ENCODE data around the gene EML5. TPM values are rescaled to one million over a fixed set of nuclear protein-coding genes. Genes with fewer than 3 reads are reported as not detected.
A peak's percentile ranks its signal among the peaks of the same experiment; 100 is the strongest.

The EML5 gene
- total and polyA plus RNA-seq, 3 donors from 2014 or later = 4.2 to 19.3 (median 17.7) TPM

DNA sequence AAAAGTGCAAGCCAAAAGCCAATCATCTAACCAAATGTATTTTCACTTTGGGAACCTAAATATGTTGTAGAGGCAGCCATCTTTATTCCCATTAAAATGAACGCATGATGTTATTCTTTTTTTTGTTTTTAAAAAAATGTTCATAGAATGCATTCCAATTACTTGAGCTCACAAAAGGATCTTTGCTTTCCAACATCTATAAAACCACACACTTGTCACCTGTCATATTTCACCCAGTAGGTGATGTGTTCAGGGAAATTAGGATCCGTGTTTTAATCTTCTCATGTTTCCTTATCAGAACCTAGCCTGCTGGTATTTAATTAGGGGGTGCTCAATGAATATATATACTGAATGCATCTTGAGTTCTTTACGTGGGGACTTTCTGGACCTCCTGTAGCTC lies 45.3 kb upstream of the EML5 start:
- H3K27me3 ChIP-seq = no peaks in the 10 kb centered on the region
- no peak for TF ChIP-seq CTCF (IDR thresholded peaks at IDR 0.05)
- TF ChIP-seq POLR2A (IDR thresholded peaks at IDR 0.05) = no peak
- H3K4me3 ChIP-seq = no peak overlapping the region
- H3K36me3 ChIP-seq (ENCODE audit: low read depth, missing control alignments) = no peaks in the 10 kb centered on the region
- H3K4me1 ChIP-seq = peaks cover 30% of the 10 kb centered on the region
- peak overlapping the region; percentile 59 to 83 for H3K27ac ChIP-seq
- H3K9me3 ChIP-seq = no peaks in the 10 kb centered on the region
- WGBS, 2 donors = 81 to 86% methylated on average over 3 of the region's 3 CpGs
- intact Hi-C loops (cut with DNase I; ENCODE audit: low total_unique reads) = no loop called here
- no peak for DNase-seq

DNA sequence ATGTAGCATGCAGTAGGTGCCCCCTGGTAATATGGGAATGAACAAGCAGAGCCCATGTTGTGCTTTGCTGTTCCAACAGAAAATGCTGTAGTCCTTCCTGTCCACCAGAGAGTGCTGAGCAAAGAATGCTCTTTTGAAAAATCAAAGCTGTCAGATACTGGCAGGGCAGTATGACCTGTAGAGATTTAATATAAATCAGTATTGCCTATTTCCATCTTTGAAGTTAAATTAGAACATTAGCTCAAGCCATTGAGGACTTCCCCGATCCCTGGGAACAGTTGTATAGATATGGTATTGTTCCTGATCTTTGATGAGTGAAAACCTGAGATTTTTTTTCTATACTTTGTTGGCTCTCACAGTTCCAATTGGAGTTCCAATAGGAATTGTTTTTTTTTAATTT lies 44.7 kb upstream of the EML5 start:
- Histone ChIP-seq H3K4me1 (peaks cover 35% of the 10 kb centered on the region), H3K4me3 (no peak overlapping the region), H3K27ac (peak overlapping the region in 1 of 2 donors; percentile 83), H3K9me3 (no peaks in the 10 kb centered on the region), H3K27me3 (no peaks in the 10 kb centered on the region), H3K36me3 (ENCODE audit: low read depth, missing control alignments) (no peaks in the 10 kb centered on the region)
- TF ChIP-seq POLR2A (IDR thresholded peaks at IDR 0.05) (no peak), CTCF (IDR thresholded peaks at IDR 0.05) (no peak)
- intact Hi-C loops (cut with DNase I; ENCODE audit: low total_unique reads) = no loop called here
- no peak for DNase-seq
- 80 to 84% methylated on average over 1 of the region's 1 CpG for WGBS, 2 donors

- intact Hi-C loops (cut with DNase I; ENCODE audit: low total_unique reads) = no loop called here
- peaks cover 49% of the 10 kb centered on the region for H3K4me1 ChIP-seq
- H3K4me3 ChIP-seq = no peak overlapping the region
- no peaks in the 10 kb centered on the region for H3K27me3 ChIP-seq
- no peak for DNase-seq
- no peaks in the 10 kb centered on the region for H3K9me3 ChIP-seq
- no peaks in the 10 kb centered on the region for H3K36me3 ChIP-seq (ENCODE audit: low read depth, missing control alignments)
- H3K27ac ChIP-seq = peak overlapping the region; percentile 83 to 84
- no peak for TF ChIP-seq POLR2A (IDR thresholded peaks at IDR 0.05)
- no peak for TF ChIP-seq CTCF (IDR thresholded peaks at IDR 0.05)
These were observed 42.9 kb upstream of the EML5 start for GRCh38 chr14:88835661-88836060.

GRCh38 chr14:88834883-88835431 lies 42.2 kb upstream of the EML5 start:
- Histone ChIP-seq H3K36me3 (ENCODE audit: low read depth, missing control alignments) (no peaks in the 10 kb centered on the region), H3K27ac (peak overlapping the region; percentile 83 to 84), H3K4me1 (peaks cover 52% of the 10 kb centered on the region), H3K9me3 (no peaks in the 10 kb centered on the region), H3K27me3 (no peaks in the 10 kb centered on the region), H3K4me3 (no peak overlapping the region)
- intact Hi-C loops (cut with DNase I; ENCODE audit: low total_unique reads) = no loop called here
- DNase-seq = no peak
- TF ChIP-seq POLR2A (IDR thresholded peaks at IDR 0.05) = no peak
- TF ChIP-seq CTCF (IDR thresholded peaks at IDR 0.05) = no peak

DNA sequence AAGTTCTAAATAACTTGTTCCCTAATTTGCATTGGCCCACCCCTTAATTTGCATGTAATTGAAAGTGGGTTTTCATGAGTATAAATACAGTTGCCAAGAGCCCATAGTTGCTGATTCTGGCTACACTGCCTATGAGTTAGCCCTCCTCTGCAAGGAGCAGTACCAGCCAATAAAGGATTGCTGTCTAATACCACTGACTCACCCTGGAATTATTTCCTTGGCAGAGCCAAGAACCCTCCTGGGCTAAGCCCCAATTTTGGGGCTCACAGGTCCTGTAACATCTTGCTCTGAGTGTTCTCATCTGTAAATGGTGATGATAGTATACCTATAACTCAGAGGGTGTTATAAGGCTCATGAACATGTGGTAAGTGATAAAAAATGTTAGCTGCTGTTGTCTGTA lies 38.5 kb upstream of the EML5 start:
- intact Hi-C loops (cut with DNase I; ENCODE audit: low total_unique reads) = no loop called here
- Histone ChIP-seq H3K4me3 (no peak overlapping the region), H3K27ac (peak overlapping the region; percentile 69 to 74), H3K9me3 (no peaks in the 10 kb centered on the region), H3K27me3 (no peaks in the 10 kb centered on the region), H3K4me1 (peaks cover 66% of the 10 kb centered on the region), H3K36me3 (ENCODE audit: low read depth, missing control alignments) (no peaks in the 10 kb centered on the region)
- TF ChIP-seq CTCF (IDR thresholded peaks at IDR 0.05) (no peak), POLR2A (IDR thresholded peaks at IDR 0.05) (no peak)
- DNase-seq = no peak

Measured in testis (tissue), 3 donors.